NCI-H524 treated with DMSO at 0.1 percent for 48 hours (cell line): Measurements from ENCODE around the gene CEBPB.
A peak's percentile ranks its signal among the peaks of the same experiment; 100 is the strongest.
"Not testable (repeated sequence)": the region's sequence is repeated elsewhere in the genome, so short reads cannot be mapped to it uniquely, and the experiment has no call there.

Source experiments
- DNase-seq: peaks from one replicate; lab custom pipeline; 2025; lab: John Stamatoyannopoulos, UW

The CEBPB gene

GRCh38 chr20:50169329-50169823 is 21.3 kb upstream of the CEBPB start:
- DNase-seq: peak; percentile 23

DNA sequence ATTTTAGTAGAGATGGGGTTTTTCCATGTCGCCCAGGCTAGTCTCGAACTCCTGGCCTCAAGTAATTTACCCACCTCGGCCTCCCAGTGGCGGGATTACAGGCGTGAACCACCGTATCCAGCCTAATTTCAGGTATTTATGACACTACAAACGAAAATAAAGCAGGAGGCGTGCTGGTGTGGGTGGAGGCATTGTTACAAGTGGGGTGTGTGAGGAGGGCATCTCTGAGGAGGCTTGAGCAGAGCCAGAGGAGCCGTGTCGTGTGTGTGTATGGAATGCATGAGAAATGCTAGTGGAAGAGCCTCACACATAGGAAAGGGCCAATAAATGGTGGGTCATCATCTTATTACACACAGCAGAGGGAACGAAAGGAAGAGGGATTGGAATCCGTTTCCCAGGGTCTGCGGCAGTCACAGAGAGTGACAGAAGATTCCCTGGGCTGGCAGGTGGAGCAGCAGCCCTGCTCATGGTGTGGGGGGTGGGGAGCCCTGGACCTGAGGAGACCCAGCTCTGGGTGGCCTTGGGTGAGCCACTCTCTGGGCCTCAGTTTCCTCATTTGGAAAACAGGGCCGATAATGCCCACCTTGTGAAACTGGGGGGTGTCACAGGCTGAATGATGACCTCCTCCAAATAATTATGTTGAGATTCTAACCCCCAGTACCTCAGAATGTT is 19.9 kb upstream of the CEBPB start:
- DNase-seq: no peak

DNA sequence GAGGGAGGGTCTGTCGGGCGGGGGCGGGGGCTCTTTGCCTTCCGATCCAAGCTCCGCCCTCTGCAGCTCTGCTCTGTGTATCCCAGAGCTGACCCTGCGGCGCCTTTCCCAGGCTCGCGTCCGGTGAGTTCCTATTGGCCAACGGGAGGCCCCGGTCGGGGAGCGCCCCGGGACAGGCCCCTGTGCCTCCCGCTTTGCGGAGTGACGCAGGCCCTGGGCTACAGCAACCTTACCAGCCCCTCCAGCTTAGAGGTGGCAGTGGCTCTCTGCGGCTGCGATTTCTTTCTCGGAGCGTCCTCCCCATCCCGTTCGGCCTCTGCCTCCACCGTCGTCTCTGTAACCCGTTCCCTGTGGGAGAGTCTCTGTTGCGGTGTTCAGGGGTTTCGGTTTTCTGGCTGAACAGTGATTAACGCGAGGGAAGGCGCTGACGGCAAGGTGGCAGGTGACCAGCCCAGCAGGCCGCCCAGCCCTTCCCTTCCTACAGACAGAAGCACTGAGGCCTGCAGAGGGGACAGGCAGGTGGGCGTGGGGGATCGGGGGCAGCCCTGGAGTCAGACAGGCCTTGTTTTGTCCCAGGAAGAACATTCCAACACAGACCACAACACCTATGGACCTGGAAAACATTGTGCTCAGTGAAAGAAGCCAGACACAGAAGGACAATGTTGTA is 18.1 kb upstream of the CEBPB start:
- DNase-seq: no peak

DNA sequence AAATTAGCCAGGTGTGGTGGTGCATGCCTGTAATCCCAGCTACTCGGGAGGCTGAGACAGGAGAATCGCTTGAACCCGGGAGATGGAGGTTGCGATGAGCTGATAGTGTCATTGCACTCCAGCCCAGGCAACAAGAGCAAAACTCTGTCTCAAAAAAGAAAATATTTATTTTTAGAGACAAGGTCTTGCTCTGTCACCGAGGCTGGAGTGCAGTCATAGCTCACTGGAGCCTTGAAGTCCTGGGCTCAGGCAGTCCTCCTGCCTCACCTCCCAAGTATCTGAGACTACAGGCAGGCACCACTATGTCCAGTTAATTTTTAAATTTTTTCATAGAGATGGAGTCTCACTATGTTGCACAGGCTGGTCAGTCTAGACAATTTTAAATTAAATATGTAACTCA is 16.2 kb upstream of the CEBPB start:
- no peak for DNase-seq

- no peak for DNase-seq
Observed at GRCh38 chr20:50175938-50176933, 14.4 kb upstream of the CEBPB start.

GRCh38 chr20:50178672-50179071 is 12.0 kb upstream of the CEBPB start:
- not testable (repeated sequence) for DNase-seq

DNA sequence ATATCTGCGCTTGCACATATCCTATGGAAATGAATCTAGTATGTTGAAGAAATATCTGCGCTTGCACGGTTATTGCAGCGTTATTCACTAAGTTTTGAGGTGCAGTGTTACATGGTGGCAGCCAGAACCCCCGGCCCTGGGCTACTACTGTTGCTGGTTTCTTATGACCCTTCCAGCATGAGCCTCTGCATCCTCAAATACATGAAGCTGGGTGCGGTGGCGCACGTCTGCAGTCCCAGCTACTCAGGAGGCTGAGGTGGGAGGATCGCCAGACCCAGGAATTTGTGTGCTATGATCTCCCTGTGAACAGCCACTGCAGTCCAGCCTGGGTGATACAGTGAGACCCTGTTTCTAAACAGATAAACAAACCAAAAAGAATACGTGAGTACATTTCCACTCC is 9.3 kb upstream of the CEBPB start:
- no peak for DNase-seq

DNA sequence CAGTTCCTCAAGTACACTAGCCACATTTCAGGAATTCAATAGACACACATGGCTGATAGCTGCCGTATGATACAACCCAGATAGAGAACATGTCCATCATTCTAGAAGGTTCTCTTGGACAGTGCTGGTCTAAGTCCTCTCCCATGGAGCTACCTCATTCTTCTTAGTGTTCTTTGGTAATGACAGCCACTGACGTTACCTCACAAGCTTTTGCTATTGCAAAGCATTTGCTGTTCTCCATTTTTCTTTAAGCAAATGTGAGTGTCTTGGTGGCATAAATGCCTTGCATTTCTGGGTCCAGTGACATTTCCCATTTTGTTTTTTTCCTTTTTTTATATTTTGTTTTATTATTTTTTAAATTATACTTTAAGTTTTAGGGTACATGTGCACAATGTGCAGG is 8.3 kb upstream of the CEBPB start:
- no peak for DNase-seq

DNA sequence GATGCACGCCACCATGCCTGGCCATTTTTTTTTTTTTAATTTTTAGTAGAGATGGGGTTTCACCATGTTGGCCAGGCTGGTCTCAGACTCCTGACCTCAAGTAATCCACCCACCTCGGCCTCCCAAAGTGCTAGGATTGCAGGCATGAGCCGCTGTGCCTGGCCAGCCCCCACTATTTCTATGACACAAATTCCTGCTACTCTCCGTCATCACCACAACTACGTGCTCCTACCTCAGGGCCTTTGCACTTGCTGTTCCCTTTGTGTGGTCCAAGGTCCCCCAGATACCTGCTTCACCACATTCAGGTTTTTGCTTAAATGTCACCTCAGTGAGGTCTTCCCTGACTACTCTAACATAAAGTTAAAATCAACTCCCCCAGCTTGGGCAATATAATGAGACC is 5.2 kb upstream of the CEBPB start:
- no peak for DNase-seq

DNA sequence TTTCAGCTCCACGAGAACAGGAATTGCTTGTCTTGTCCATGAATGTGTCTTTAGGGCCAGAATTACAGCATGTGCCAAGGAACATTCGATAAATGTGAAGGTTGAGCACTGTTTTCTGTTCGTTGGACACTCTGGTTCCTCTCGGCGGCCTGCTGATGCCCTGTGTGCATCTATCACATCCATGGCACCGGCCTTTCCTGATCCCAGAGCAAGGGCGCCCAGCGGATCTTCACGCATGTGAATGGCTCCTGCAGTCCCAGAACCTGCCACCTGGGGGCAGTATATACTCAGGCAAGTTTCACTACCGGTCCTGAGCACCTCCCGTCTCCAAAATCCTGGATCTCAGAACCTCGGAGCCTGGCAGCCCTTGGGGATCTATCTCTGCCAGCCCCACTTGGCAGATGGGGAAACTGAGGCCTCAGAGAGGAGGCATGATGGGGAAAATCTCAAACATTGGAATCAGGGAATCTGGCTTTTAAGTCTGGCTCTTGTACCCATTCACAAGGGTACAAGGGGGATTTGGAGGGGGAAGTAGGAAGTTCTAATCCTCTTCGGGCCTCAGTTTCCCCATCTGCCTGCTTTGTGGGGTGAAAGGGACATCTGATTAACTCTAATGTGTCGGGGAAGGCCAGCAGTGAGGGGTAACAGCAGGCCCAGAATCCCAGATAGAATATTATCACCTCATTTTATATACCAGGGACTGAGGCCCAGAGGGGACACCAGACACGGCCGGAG is 4.3 kb upstream of the CEBPB start:
- no peak for DNase-seq

- DNase-seq: no peak
Observed at GRCh38 chr20:50186987-50187402, 3.6 kb upstream of the CEBPB start.

DNA sequence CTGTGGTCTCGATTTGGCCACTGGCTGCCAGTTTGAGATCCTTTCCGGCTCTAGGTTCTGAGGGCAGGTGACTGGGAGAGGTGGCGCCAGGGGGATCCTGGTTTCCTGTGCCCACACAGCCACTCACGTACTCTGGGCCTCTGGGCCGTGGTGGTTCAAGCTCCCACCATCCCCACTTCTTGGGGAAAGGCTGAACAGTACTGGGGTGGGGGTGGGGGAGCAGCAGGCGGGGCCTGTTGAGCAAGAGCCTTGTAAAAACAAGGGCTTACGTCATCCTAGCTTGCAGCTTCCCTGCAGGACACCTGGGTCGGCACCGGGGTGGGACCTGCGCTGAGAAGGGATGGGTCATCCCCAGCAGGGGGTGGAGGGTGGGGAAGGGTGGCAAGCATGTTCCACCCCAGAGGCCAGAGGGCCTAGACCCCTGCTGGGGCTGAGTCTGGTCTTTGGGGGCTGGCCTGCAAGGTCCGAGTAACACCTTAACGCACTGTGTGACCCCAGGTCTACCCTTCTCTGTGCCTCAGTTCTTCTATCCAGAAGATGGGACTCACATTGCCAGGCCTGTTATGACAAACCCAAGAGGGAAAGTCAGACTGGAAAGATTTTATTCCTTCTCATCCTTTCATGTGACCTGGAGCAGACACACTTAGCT is 3.1 kb upstream of the CEBPB start:
- DNase-seq: no peak

GRCh38 chr20:50188287-50188688 is 2.3 kb upstream of the CEBPB start:
- no peak for DNase-seq

GRCh38 chr20:50188879-50189680 is 1.6 kb upstream of the CEBPB start:
- DNase-seq: no peak

GRCh38 chr20:50189681-50190250 is 864 bp upstream of the CEBPB start:
- no peak for DNase-seq

- DNase-seq: no peak
Observed at GRCh38 chr20:50191065-50191543, 474 bp downstream of the CEBPB start.

- DNase-seq: no peak
Observed at GRCh38 chr20:50191544-50192363, 1.1 kb downstream of the CEBPB start.

GRCh38 chr20:50192364-50193198 is 2.0 kb downstream of the CEBPB start:
- peak; percentile 36 for DNase-seq
